ENCODE measurements around the gene NMUR2.

DNA sequence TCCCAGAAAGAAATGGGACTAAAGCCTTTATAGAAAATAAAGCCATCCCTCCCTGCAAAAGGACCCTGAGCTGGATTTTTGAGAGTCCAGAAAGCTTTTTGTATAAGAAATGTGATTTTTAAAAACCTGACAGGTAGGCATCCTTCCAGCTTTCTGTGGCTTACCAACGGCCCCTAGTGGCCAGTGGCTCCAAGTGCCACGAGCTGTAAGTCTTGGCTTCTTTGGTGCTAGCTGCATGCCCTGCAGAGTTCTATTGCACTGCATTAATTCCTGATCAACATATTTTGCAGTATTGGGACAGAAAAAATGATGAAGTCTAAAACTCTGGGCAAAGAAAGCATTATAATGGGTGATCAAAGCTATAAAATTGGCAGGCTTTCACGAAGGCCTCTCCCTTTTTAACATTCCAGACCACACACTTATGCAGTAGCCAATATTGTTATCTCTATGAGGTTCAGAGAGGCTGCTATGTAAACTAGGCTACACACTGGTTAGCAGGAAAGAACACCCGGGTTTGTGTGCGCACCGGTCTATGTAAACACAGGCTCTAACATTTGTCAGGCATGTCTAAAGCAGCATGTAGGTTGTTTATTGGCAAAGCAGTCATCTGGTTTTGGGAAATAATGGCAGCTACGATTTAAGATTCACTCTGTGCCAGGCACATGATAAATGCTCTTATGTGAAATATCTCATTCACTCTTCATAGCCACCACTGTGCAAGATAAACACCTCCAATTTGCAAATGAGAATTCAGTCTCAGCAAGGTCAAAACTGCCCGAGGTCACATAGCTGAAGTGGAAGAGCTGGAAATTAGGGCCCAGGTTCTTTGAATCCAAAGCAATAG is 55.2 kb downstream of the NMUR2 start:
- TF ChIP-seq EZH2 (IDR thresholded peaks at IDR 0.05) (no peak), POLR2AphosphoS5 (IDR thresholded peaks at IDR 0.05; ENCODE audit: borderline replicate concordance, low read depth, low read length) (no peak)
